Stomach (tissue), 9 donors: Measurements from ENCODE around the gene CRADD. TPM values are rescaled to one million over a fixed set of nuclear protein-coding genes. Genes with fewer than 3 reads are reported as not detected.
A peak's percentile ranks its signal among the peaks of the same experiment; 100 is the strongest.

ENCODE experiments used
- DNase-seq, 2 donors: peaks; one replicate each; pipeline versions ENCODE4 v3.0.0 to v3.0.0-alpha.2; 2013 to 2019
- H3K27ac ChIP-seq, 5 donors: fragments of 200-600 bp in 4 of 5; sonication (generic) in 4 of 5; one replicate each; pipeline ENCODE4 v1.5.1; 2013 to 2019; ENCODE audit warnings: mild to moderate bottlenecking in 1 of 5, moderate library complexity in 1 of 5
- H3K27me3 ChIP-seq, 3 donors: fragments of 200-600 bp; sonication (generic); one replicate each; pipeline ENCODE4 v1.5.1; 2017 to 2019; ENCODE audit warnings: mixed run types in 1 of 3
- H3K36me3 ChIP-seq, 4 donors: fragments of 200-600 bp; sonication (generic); 1 replicate in 3 of 4; 2 replicates in 1 of 4; pipeline ENCODE4 v1.5.1; 2016 to 2019
- H3K4me1 ChIP-seq, 4 donors: fragments of 200-600 bp; sonication (generic); one replicate each; pipeline ENCODE4 v1.5.1; 2016 to 2019
- H3K4me3 ChIP-seq, 4 donors: fragments of 200-600 bp; sonication (generic) in 3 of 4; one replicate each; pipeline ENCODE4 v1.5.1; 2016 to 2019; ENCODE audit warnings: mild to moderate bottlenecking in 1 of 4
- H3K9me3 ChIP-seq, 4 donors: fragments of 200-600 bp; sonication (generic); one replicate each; pipeline ENCODE4 v1.5.1; 2016 to 2019
- EP300 ChIP-seq: sonication (generic); formaldehyde crosslinking; IDR thresholded peaks from one replicate; pipeline ENCODE4 v1.6.1; 2017; ENCODE audit warnings: antibody characterized with exemption
- POLR2A ChIP-seq, 4 donors: fragments of 450-650 bp; IDR thresholded peaks; one replicate each; pipeline ENCODE4 v1.6.1; 2016; ENCODE audit warnings: antibody characterized with exemption in 4 of 4, control low read depth in 2 of 4, mild to moderate bottlenecking in 1 of 4, moderate library complexity in 1 of 4
- POLR2AphosphoS5 ChIP-seq, 3 donors: sonication (generic); formaldehyde crosslinking; IDR thresholded peaks; one replicate each; pipeline ENCODE4 v1.6.1; 2016; ENCODE audit warnings: antibody characterized with exemption in 3 of 3
- WGBS, 5 donors: extraction: QIAGEN DNeasy Blood & Tissue Kit in 3 of 5; methylation state at CpG; one replicate each; pipeline versions ENCODE4 v1.1.5 to v1.1.7; 2013 to 2018; 5-methylcytosine and 5-hydroxymethylcytosine counted together
- intact Hi-C: fragments of 100-400 bp; cut with DNase I; formaldehyde crosslinking; loops from one replicate; pipeline ENCODE4 v1.15.1; 2023; ENCODE audit warnings: low total_unique reads
- polyA plus RNA-seq, 3 donors: library from polyadenylated mRNA; stranded (reverse); fragments of 200-250 nt; gene quantifications; one replicate each; pipeline ENCODE4 v1.2.3, GENCODE V29; 2013
- total RNA-seq, 5 donors: library from RNA; depleted of rRNA; stranded (reverse); fragments of >200 nt; gene quantifications; one replicate each; pipeline versions ENCODE4 v1.1.0 to v1.2.3, GENCODE V29; 2014 to 2016
- TF ChIP-seq, protein P1 (sequence below), 7 experiments: fragments of 450-650 bp in 4 of 7; fragments of 200-600 bp in 3 of 7; sonication (generic) in 3 of 7; IDR thresholded peaks; one replicate each; pipeline ENCODE4 v1.5.1; 2016 to 2019; ENCODE audit warnings: antibody characterized with exemption in 7 of 7, control low read depth in 2 of 7, mild to moderate bottlenecking in 1 of 7
- donor health status: healthy with polysubstance abuse.
- donor health status: Bipolar disorder and iron deficiency.
- donor health status: healthy.

Gene CRADD
- total and polyA plus RNA-seq, 8 donors: 2.3 to 30.9 (median 17.1) TPM

DNA sequence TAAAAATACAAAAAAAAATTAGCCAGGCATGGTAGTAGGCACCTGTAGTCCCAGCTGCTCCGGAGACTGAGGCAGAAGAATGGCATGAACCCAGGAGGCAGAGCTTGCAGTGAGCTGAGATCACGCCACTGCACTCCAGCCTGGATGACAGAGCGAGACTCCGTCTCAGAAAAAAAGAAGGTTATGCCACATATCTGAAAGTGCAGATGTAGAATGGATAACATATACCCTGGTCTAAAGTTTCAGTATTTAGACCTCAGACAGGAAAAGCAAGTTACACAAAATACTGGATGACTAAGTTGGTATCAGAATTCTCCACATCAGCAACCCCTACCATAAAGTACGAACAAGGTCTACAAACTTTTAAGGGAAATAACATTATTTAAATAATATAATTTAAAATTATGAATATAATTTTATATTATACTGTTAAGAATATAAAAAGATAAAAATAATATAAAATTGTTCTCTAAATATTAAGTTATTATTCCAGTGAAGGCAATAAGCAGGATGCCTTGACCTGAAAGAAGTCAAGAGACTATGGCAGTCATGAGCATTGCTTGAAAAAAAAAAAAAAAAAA, 169.9 kb downstream of the CRADD start:
- 86 to 97% (median 91%) methylated on average over 4 to 5 of the region's 5 CpGs for WGBS, 5 donors
- TF ChIP-seq POLR2AphosphoS5 (IDR thresholded peaks at IDR 0.05): no peak
- TF ChIP-seq, protein P1, sequence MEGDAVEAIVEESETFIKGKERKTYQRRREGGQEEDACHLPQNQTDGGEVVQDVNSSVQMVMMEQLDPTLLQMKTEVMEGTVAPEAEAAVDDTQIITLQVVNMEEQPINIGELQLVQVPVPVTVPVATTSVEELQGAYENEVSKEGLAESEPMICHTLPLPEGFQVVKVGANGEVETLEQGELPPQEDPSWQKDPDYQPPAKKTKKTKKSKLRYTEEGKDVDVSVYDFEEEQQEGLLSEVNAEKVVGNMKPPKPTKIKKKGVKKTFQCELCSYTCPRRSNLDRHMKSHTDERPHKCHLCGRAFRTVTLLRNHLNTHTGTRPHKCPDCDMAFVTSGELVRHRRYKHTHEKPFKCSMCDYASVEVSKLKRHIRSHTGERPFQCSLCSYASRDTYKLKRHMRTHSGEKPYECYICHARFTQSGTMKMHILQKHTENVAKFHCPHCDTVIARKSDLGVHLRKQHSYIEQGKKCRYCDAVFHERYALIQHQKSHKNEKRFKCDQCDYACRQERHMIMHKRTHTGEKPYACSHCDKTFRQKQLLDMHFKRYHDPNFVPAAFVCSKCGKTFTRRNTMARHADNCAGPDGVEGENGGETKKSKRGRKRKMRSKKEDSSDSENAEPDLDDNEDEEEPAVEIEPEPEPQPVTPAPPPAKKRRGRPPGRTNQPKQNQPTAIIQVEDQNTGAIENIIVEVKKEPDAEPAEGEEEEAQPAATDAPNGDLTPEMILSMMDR (IDR thresholded peaks at IDR 0.05): no peak
- no peak for TF ChIP-seq EP300
- no peak for TF ChIP-seq POLR2A (IDR thresholded peaks at IDR 0.05)
- Histone ChIP-seq H3K27me3 (no peaks in the 10 kb centered on the region), H3K36me3 (peaks cover 0 to 6% (median 0%) of the 10 kb centered on the region in 4 donors), H3K4me3 (no peak overlapping the region), H3K9me3 (no peaks in the 10 kb centered on the region), H3K4me1 (peaks cover 0 to 9% (median 7%) of the 10 kb centered on the region in 4 donors), H3K27ac (no peak overlapping the region)
- DNase-seq: no peak
- intact Hi-C loops: no loop called here

GRCh38 chr12:93847517-93848474, 170.6 kb downstream of the CRADD start:
- no peak for TF ChIP-seq POLR2AphosphoS5 (IDR thresholded peaks at IDR 0.05)
- TF ChIP-seq, protein P1 (IDR thresholded peaks at IDR 0.05): no peak
- Histone ChIP-seq H3K4me1 (peaks cover 0 to 9% (median 7%) of the 10 kb centered on the region in 4 donors), H3K4me3 (no peak overlapping the region), H3K27ac (peak overlapping the region in 2 of 5 donors; percentile 50 to 66), H3K9me3 (no peaks in the 10 kb centered on the region), H3K27me3 (no peaks in the 10 kb centered on the region), H3K36me3 (peaks cover 0 to 6% (median 0%) of the 10 kb centered on the region in 4 donors)
- intact Hi-C loops: no loop called here
- DNase-seq: no peak
- WGBS, 5 donors: 92 to 95% (median 92%) methylated on average over 7 of the region's 7 CpGs

- Histone ChIP-seq H3K27ac (peak overlapping the region in 3 of 5 donors; percentile 29 to 66 (median 50)), H3K4me3 (no peak overlapping the region), H3K4me1 (peaks cover 0 to 9% (median 7%) of the 10 kb centered on the region in 4 donors), H3K36me3 (peaks cover 0 to 6% (median 0%) of the 10 kb centered on the region in 4 donors), H3K27me3 (no peaks in the 10 kb centered on the region), H3K9me3 (no peaks in the 10 kb centered on the region)
- DNase-seq: peak in 1 of 2 donors; percentile 43
- 62 to 83% (median 73%) methylated on average over 11 of the region's 11 CpGs for WGBS, 5 donors
- TF ChIP-seq, protein P1 (IDR thresholded peaks at IDR 0.05): no peak
- TF ChIP-seq POLR2AphosphoS5 (IDR thresholded peaks at IDR 0.05): no peak
- no peak for TF ChIP-seq EP300
- no peak for TF ChIP-seq POLR2A (IDR thresholded peaks at IDR 0.05)
- intact Hi-C loops: no loop called here
These were observed 171.4 kb downstream of the CRADD start for GRCh38 chr12:93848523-93849101.

DNA sequence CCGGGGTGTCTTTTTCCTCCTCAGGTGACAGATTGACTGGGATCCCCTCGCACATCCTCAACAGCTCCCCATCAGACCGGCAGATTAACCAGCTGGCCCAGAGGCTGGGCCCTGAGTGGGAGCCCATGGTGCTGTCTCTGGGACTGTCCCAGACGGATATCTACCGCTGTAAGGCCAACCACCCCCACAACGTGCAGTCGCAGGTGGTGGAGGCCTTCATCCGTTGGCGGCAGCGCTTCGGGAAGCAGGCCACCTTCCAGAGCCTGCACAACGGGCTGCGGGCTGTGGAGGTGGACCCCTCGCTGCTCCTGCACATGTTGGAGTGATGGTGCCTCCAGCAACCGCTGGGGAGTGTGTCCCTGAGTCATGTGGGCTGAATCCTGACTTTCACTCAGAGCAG, 172.8 kb downstream of the CRADD start:
- intact Hi-C loops: no loop called here
- 92 to 98% (median 96%) methylated on average over 8 to 15 of the region's 15 CpGs for WGBS, 5 donors
- H3K27ac ChIP-seq: no peak overlapping the region
- TF ChIP-seq EP300: no peak
- no peak for TF ChIP-seq POLR2AphosphoS5 (IDR thresholded peaks at IDR 0.05)
- TF ChIP-seq, protein P1 (IDR thresholded peaks at IDR 0.05): no peak
- TF ChIP-seq POLR2A (IDR thresholded peaks at IDR 0.05): no peak
- H3K27me3 ChIP-seq: no peaks in the 10 kb centered on the region
- H3K4me3 ChIP-seq: no peak overlapping the region
- H3K4me1 ChIP-seq: peaks cover 0 to 9% (median 7%) of the 10 kb centered on the region in 4 donors
- H3K36me3 ChIP-seq: peaks cover 0 to 6% (median 0%) of the 10 kb centered on the region in 4 donors
- no peaks in the 10 kb centered on the region for H3K9me3 ChIP-seq
- DNase-seq: no peak
